HepG2 (cell line): ENCODE measurements around the gene TANC1. TPM values are rescaled to one million over a fixed set of nuclear protein-coding genes. Genes with fewer than 3 reads are reported as not detected.

Experiments used
- AGO2 ChIP-seq: fragments of 200-400 bp; formaldehyde crosslinking; optimal IDR thresholded peaks from 2 replicates; pipeline ENCODE3; 2017; ENCODE audit warnings: mild to moderate bottlenecking, low read depth, low read length, moderate library complexity
- ATF5 ChIP-seq: sonication (generic); formaldehyde crosslinking; IDR thresholded peaks from 2 replicates; pipeline ENCODE4 v1.4.0; 2020; ENCODE audit warnings: mild to moderate bottlenecking, low read depth, missing genetic modification reagents
- MTERF4 ChIP-seq: sonication (generic); formaldehyde crosslinking; IDR thresholded peaks from 2 replicates; pipeline ENCODE4 v1.8.0; 2023; ENCODE audit warnings: mild to moderate bottlenecking, missing genetic modification reagents
- MXD1 ChIP-seq: sonication (generic); formaldehyde crosslinking; IDR thresholded peaks from 2 replicates; pipeline ENCODE4 v1.4.0; 2020; ENCODE audit warnings: mild to moderate bottlenecking, missing genetic modification reagents
- SP4 ChIP-seq: sonication (generic); formaldehyde crosslinking; IDR thresholded peaks from 2 replicates; pipeline ENCODE4 v1.8.1; 2023; ENCODE audit warnings: mild to moderate bottlenecking, missing genetic modification reagents
- ZBTB4 ChIP-seq: sonication (generic); formaldehyde crosslinking; IDR thresholded peaks from 2 replicates; pipeline ENCODE4 v1.4.0; 2020; ENCODE audit warnings: missing genetic modification reagents, mild to moderate bottlenecking, borderline replicate concordance
- ZNF142 ChIP-seq: sonication (generic); formaldehyde crosslinking; IDR thresholded peaks from 2 replicates; pipeline ENCODE4 v1.4.0; 2020; ENCODE audit warnings: missing genetic modification reagents
- ZNF207 ChIP-seq: fragments of 450-650 bp; IDR thresholded peaks from 2 replicates; pipeline ENCODE4 v1.6.1; 2016; ENCODE audit warnings: antibody characterized with exemption, borderline replicate concordance
- ZNF713 ChIP-seq: sonication (generic); formaldehyde crosslinking; IDR thresholded peaks from 2 replicates; pipeline ENCODE4 v1.4.0; 2020; ENCODE audit warnings: mild to moderate bottlenecking, missing genetic modification reagents
- ZNF775 ChIP-seq: sonication (generic); formaldehyde crosslinking; IDR thresholded peaks from 2 replicates; pipeline ENCODE4 v1.4.0; 2020; ENCODE audit warnings: missing genetic modification reagents, mild to moderate bottlenecking, moderate library complexity, borderline replicate concordance
- polyA plus RNA-seq, 8 experiments: library from polyadenylated mRNA; depleted of rRNA in 3 of 8; stranded (reverse) in 7 of 8; unstranded in 1 of 8; fragments of >200 nt; fragmentation: Illumina TruSeq in 4 of 8; extraction: Trizol in 4 of 8; gene quantifications; 2 replicates each; pipeline versions ENCODE4 v1.2.1 to v1.2.3, GENCODE V29; 2011 to 2016; ENCODE audit warnings: low read depth in 4 of 8, missing spikeins in 1 of 8, mixed read lengths in 1 of 8; ENCODE audit not compliant: insufficient read depth in 1 of 8
- total RNA-seq, 5 experiments: library from RNA; depleted of rRNA; stranded (reverse); fragments of >200 nt; fragmentation: Illumina TruSeq; extraction: Trizol; gene quantifications; 2 replicates each; pipeline ENCODE4 v1.2.3, GENCODE V29; 2016; ENCODE audit warnings: low read depth in 1 of 5

Gene TANC1
- total and polyA plus RNA-seq, 2 of the 13 experiments (the other 11 are each of a cell fraction or from before 2014, with no cell fraction given), result 2.3 to 5.6 TPM

GRCh38 chr2:159019021-159019420, 50.6 kb downstream of the TANC1 start (continued):
- TF ChIP-seq ZNF142 (CRISPR knock-in tag), result no peak
- no peak for TF ChIP-seq MXD1 (CRISPR knock-in tag)
- TF ChIP-seq ATF5, result no peak
- no peak for TF ChIP-seq ZBTB4
- TF ChIP-seq AGO2, result no peak
- no peak for TF ChIP-seq MTERF4 (CRISPR knock-in tag)
- TF ChIP-seq ZNF713 (CRISPR knock-in tag), result no peak
- no peak for TF ChIP-seq ZNF207
- TF ChIP-seq SP4, result no peak
- no peak for TF ChIP-seq ZNF775
